Medulla oblongata (tissue), 1 donor: ENCODE data around the gene C16orf86.
"Not testable (repeated sequence)": the region's sequence is repeated elsewhere in the genome, so short reads cannot be mapped to it uniquely, and the experiment has no call there.

Experiments used
- DNase-seq: peaks from one replicate; pipeline ENCODE4 v3.0.0-alpha.2; 2015; ENCODE audit errors: extremely low spot score

Gene C16orf86

DNA sequence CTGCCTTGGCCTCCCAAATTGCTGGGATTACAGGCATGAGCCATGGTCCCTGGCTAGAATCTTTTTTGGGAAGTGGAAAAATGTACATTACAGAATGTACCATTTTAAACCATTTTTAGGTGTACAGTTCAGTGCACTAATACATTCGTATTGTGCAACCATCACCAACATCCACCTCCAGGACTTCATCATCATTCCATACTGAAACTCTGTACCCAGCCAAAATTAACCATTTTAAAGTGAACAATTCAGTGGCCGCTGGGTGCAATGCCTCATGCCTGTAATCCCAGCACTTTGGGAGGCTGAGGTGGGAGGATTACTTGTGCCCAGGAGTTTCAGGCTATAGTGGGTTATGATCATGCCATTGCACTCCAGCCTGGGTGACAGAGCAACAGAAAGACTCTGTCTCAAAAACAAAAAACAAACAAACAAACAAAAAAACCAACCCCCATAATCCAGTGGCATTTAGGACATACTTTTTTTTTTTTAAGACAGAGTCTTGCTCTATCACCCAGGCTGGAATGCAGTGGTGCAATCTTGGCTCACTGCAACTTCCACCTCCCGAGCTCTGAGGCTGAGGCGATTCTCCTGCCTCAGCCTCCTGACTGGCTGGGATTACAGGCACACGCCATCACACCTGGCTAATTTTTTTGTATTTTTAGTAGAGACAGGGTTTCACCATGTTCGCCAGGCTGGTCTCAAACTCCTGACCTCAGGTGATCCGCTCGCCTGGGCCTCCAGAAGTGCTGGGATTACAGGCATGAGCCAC is 27.1 kb downstream of the C16orf86 start:
- DNase-seq = not testable (repeated sequence)

DNA sequence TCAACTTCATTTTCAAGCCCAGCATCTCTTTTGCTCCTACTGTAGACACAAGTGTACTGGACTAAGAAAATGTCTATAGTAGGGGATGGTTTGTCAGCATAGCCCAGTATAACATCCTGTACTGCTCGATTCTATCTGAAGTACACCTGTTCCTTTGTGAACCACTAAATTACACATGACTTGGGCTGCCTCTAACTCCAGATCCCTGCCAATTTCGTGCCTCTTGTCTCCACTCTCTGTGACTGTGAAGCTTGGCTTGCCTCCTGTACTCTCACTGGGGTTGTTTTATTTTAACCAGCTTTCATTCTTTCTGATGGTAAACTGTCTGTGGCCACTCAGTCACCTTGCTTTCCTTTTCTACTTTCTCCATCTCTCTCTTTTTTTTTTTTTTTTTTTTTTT is 28.0 kb downstream of the C16orf86 start:
- DNase-seq = no peak

DNA sequence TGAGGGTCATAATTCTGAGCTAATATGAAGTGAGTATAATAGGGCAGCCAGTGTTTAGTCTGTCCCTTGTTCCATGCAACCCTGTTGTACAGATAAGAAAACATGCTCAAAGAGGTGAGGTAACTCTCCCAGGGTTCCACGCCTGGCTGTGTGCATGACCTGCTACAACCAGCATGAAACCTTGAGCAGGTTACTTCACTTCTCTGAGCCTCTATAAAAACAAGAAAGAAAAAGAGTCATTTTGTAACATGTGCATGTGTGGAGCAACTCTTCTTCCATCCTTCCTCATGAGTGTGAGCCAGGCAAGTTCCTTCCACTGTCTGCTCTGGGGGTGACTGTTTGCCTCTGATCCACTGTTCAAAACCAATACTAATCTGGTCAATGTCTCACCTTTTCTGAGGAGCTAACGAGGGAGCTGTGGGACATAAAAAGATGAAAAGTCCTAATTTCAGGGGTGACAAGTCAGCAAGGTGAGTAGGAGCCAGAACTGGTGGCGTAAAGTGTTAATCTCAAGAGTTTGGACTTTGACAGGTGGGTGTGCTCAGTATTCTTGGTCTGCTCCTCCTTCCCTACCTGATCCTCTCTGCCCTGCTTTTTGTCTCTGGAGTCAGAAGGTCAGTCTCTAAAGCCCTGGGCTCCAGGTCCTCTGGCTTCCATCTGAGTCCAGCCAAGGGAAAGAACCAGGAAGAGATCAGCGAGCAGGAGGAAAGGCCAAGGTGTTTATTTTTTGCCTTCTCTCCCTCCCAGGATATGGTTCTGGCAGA is 31.0 kb downstream of the C16orf86 start:
- no peak for DNase-seq

DNA sequence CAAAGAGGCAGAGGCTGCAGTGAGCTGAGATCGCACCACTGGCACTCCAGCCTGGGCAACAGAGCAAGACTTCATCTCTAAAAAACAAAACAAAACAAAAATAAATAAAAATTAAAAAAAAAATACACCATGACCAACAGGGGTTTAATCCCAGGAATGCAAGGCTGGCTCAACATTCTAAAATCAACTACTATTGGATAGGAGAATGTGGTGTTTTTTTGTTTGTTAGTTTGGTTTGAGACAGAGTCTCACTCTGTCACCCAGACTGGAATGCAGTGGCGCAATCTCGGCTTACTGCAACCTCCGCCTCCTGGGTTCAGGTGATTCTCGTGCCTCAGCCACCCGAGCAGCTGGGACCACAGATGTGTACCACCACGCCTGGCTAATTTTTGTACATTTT is 32.7 kb downstream of the C16orf86 start:
- DNase-seq = no peak

DNA sequence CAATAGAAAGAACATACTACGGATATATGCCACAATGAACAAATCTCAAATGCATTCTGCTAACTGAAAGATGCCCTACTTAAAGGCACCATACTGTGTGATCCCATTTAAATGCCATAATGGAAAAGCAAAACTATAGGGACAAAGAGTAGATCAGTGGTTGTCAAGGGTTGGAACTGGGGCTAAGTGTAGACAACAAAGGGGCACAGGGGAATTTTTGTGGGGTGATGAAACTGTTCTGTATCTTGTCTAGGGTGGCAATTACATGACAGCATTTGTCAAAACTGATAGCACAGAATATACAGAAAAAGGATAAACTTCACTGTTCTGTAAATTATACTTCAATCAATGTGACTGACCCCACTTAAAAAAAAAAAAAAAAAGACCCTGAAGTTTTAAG is 34.8 kb downstream of the C16orf86 start:
- DNase-seq = no peak

DNA sequence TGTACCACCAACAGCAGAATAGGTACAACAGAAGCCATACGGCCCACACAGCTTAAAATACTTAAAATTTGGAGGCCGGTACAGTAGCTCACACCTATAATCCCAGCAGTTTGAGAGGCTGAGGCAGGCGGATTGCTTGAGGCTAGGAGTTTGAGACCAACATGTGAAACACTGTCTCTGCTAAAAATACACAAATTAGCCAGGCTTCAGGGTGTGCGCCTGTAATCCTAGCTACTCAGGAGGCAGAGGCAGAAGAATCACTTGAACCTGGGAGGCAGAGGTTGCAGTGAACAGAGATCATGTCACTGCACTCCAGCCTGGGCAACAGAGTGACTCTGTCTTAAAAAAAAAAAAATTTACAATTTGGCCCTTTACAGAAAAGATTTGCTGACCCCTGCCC is 35.5 kb downstream of the C16orf86 start:
- no peak for DNase-seq

DNA sequence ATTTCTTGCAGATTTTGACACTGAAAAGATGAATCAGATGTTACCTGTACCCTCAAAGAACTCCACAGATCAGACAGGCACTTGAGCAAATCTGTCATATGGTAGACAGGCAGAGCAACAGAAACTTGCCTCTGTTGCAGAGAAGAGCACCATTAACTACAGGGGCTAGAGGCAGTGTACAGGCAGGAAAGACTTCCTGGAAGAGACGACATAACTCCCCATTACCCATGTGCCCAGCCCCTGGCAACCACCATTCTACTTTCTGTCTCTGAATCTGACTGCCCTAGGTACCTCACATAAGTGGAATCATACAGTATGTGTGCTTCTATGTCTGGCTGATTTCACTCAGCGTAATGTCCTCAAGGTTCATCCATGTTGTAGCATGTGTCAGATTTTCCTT is 37.0 kb downstream of the C16orf86 start:
- DNase-seq = no peak

DNA sequence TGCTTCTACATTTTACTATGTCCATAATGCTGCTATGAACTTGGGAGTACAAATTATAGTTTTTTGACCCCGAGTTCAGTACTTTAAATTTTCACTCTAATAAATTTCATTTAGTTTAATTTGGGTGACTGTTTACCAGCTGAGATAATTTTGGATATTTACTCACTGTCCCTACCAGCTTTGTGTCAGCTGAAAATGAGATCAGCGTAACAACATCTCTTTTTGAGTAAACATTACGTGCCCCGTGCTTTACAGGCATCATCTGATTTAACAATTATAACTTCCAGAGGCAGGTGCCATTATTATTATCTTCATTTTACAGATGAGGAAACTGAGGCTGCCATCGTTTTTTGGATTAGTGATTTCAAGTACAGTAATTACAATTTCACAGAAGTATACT is 37.5 kb downstream of the C16orf86 start:
- no peak for DNase-seq

DNA sequence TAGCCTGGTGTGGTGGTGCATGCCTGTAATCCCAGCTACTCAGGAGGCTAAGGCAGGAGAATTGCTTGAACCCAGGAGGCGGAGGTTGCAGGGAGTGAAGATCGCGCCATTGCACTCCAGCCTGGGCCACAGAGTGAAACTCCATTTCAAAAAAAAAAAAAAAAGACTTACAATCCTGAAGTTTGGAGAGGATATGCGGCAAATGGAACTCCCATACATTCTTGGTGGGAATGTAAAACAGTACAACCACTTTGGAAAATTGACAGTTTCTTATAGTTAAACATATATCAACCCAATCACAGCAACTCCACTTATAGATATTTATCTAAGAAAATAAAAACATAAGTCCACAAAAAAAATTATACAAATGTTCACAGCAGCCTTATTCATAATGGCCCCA is 40.6 kb downstream of the C16orf86 start:
- no peak for DNase-seq

DNA sequence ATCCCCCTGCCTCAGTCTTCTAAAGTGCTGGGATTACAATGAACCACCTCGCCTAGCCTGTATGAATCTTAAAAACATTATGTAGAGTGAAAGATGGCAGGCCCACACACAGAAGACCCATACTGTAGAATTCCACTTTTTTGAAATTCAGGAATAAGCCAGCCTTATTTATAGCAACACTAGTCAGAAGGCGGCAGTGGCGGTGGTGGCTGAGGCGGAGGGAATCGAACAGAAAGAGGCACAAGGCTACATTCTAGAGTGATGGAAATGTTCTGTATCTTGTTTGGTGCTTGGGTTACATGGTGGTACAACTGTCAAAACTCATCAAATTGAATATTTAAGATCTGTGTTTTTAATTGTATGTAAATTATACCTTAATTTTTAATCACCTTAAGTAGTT is 41.2 kb downstream of the C16orf86 start:
- no peak for DNase-seq

DNA sequence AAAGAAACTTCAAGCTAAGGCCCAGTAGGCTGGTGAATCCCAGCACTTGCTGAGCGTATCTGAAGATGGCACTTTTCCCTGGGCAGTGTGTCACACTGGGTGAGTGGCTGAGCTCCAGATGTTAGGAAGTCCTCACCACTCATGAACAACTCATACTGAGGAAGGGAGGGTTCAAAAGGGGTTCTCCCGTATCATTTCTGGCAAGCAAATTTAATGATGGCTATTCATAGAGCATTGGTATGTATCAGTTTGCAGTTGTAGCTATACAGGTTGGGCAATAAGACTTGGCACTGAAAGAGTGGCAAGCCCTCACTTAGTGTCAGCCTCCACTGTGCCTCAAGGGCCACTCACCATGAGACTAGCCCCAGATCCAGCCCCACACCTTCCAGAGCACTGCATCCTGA is 41.8 kb downstream of the C16orf86 start:
- DNase-seq = no peak

DNA sequence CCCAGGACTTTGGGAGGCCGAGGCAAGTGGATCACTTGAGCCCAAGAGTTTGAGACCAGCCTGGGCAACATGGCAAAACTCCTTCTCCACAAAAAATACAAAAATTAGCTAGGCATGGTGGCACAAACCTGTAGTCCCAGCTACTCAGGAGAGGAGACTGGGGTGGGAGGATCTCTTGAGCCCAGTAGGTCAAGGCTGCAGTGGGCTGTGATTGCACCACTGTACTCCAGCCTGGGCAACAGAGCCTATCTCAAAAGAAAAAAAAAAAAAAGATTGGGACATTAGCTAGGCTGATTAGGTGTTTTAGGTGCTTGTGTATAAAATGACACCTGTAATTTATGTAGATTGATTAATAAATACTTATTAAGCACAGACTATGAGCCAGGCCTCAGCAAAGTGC is 42.4 kb downstream of the C16orf86 start:
- no peak for DNase-seq

DNA sequence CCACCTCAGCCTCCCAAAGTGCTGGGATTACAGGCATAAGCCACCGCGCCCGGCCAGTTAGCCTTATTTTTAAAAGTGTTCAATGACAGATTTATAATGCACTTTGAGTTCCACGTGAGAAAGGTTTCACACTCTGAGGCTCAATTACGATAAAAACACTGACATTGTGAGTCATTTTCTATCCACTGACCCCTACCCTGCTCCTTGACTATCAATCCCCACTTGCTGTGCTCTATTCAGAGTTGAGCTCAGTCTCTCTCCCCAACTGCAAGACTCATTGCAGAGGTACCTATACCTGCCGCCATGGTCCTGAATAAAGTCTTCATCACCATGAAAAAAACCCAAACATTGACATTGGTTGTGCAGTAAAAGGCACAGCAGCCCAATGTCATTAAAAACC is 44.0 kb downstream of the C16orf86 start:
- no peak for DNase-seq

DNA sequence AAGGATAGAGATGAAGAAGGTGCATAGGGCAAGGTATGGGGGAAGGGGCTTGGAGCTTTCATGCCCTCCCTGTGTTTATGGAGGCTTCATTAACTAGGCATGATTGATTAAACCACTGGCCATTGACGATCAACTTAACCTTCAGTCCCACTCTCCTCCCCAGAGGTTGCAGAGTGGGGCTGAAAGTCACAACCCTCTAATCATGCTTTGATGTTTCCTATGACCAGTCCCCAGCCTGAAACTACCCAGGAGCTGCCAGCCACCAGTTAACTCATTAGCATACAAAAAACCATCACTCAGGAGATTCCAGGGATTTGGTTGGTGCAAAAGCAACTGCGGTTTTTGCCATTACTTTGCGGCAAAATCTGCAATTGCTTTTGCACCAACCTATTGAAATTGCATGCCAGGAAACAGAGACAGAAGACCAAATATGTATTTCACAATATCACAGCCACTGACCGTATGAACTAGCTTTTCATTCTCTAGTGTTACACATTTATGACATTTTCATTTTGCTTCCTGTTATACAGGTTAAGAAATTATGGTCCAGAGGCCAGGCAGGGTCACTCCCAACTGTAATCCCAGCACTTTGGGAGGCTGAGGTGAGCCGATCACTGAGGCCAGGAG is 47.1 kb downstream of the C16orf86 start:
- DNase-seq = no peak

DNA sequence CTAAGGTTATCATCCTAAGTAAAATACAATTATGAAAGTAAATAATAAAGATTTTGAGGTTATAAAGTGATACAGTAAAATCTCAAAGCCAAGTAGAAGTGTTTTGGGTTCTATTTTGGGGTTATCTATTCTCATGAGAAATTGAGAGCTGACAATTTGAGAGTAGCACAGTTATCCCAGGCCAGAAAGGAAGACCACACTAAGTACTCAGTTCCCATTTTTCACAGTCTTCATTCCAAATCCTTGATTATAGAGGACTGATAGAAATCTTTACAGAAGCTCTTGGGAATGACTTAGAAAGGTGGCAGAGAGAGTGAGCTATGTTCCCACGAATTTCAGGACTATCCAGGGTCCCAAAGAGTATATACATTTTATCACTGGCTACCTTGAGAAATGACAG is 47.9 kb downstream of the C16orf86 start:
- DNase-seq = no peak

DNA sequence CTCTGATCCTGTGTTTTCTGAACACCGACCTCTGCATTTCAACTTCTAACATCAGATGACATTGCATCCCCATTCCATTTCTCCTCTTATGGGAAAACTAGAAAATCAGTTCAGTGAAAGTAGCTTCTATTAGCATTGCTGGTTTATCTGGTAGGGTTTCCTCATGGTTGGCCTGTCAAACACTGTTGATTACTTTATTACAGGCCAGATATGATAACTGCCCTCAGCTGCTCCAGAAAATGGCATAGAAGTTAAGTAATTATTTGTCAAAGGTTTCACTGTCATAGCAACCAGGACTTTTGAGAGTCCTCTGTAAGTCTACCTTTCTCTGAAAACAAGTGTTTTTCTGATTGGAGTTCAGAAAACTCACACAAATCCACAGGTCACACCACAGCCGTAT is 49.5 kb downstream of the C16orf86 start:
- DNase-seq = no peak
